Ovary (tissue), 3 donors: ENCODE results near the gene KCNIP4.

ENCODE experiments used
- POLR2A ChIP-seq: fragments of 450-650 bp; IDR thresholded peaks from one replicate; pipeline ENCODE4 v1.6.1; 2017; ENCODE audit warnings: antibody characterized with exemption, mild to moderate bottlenecking, moderate library complexity
- TF ChIP-seq, protein P1 (sequence below), 3 donors: fragments of 450-650 bp in 2 of 3; fragments of 200-600 bp in 1 of 3; IDR thresholded peaks; one replicate each; pipeline versions ENCODE4 v1.5.1 to v1.8.0; 2016 to 2022; ENCODE audit warnings: antibody characterized with exemption in 3 of 3, mild to moderate bottlenecking in 1 of 3
- donor health status: DM: no; HTN: no; CAD: no.

DNA sequence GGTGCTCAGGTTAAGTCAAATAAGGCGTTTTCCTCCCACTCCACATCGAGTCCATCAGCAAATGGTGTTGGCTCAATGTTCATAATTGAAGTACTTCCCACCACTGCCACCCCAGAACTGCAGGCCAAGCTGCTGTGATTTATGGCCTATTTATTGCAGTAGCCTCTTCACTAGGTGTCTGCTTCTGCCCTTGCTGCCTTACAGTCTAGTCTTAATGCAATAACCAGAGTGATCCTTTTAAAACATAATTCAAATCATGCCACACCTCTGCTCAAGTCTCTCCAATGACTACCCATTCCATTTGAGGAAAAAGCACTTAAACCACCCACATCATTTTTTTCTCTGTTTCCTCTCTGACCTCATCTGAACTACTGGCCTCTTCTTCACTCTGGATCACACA is 220.3 kb downstream of the KCNIP4 start:
- TF ChIP-seq, protein P1, sequence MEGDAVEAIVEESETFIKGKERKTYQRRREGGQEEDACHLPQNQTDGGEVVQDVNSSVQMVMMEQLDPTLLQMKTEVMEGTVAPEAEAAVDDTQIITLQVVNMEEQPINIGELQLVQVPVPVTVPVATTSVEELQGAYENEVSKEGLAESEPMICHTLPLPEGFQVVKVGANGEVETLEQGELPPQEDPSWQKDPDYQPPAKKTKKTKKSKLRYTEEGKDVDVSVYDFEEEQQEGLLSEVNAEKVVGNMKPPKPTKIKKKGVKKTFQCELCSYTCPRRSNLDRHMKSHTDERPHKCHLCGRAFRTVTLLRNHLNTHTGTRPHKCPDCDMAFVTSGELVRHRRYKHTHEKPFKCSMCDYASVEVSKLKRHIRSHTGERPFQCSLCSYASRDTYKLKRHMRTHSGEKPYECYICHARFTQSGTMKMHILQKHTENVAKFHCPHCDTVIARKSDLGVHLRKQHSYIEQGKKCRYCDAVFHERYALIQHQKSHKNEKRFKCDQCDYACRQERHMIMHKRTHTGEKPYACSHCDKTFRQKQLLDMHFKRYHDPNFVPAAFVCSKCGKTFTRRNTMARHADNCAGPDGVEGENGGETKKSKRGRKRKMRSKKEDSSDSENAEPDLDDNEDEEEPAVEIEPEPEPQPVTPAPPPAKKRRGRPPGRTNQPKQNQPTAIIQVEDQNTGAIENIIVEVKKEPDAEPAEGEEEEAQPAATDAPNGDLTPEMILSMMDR (IDR thresholded peaks at IDR 0.05) = no peak
- TF ChIP-seq POLR2A = no peak
